Fibroblast of skin of left quadriceps (primary cell): ENCODE data around the gene MRPS27.
"Not testable (repeated sequence)": the region's sequence is repeated elsewhere in the genome, so short reads cannot be mapped to it uniquely, and the experiment has no call there.

Experiments used
- DNase-seq, 2 experiments: peaks; one replicate each; pipeline ENCODE4 v3.0.0-alpha.2; 2013; ENCODE audit warnings: low read depth in 2 of 2

The MRPS27 gene

DNA sequence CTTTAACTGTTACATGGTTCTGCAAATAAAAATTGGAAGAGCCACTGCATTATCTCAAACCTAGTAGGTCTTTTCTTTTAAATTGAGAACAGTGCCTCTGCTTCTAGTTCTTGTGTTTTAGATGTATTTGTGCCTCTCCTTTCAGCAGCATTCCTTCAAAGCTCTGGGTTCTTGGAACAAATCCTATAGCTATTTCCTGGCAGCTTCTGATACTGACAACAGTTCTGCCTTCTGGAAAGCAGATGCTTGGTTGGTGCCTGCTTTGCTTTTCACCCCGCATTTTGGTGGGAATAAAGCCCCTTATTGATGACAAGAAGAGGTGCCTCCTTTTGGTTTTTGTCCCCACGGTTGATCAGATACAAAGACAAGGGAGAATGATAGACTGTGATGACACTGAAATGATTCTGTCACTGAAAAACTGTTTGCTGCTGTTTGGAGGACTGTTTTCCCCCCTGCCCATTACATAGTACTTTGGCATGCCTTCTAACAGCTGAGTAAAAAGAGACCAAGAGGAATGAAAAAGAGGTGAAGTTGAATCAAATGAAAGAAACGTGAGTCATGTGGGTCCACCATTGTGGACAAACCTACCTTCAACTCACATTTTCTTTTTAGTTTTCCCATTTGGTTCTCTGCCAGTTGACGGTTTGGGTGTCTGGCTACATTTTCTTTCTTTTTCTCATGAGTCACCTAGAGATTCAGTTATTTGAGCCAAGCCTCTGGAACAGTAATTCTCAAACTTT, 5.7 kb upstream of the MRPS27 start:
- DNase-seq, result peak; percentile 68

DNA sequence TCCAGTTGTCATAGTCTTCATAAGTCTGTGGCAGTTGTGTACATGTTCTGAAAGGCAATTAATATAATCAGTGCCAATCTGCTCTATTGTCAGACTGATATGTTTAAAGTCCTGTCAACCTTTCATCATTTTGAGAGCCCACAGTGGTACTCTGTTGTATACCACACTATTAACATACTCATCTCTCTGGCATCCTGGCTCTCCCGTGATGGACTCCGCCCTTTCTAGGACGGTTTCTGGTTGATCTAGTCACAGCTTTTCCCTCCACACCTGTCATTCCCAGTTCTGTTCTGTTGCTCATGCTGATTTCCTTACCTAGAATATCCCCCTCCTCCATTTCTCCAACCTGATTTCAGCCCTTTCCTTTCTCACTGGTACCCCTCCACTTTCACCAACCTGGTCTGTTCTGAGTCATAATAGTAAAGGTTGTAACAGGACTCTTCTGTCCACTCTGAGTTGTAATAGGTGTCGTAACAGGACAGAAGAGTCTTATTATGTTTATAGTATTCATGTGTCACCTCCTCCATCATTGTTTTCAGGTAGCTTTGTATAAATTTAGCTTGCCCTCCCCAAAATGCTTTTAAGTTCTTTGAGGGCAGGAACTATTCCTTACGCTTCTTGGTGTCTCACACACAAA, 4.3 kb upstream of the MRPS27 start:
- DNase-seq, result no peak

DNA sequence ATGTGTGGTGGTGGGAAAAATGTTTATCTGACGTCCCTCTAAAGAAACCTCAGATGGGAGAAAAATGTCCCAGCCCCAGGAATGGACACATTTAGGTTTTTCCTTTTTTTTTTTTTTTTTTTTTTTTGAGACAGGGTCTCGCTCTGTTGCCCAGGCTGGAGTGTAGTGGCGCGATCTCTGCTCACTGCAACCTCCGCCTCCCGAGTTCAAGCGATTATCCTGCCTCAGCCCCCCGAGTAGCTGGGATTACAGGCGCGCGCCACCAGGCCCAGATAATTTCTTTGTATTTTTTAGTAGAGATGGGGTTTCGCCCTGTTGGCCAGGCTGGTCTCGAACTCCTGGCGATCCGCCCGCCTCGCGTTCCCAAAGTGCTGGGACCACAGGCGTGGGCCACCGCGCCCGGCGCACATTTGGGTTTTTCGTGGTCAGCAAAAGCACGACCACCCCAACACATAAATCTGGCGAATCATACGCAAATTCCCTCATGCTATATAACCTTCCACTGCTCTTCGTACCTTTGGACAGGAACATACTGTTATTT, 535 bp downstream of the MRPS27 start:
- DNase-seq, result not testable (repeated sequence)

DNA sequence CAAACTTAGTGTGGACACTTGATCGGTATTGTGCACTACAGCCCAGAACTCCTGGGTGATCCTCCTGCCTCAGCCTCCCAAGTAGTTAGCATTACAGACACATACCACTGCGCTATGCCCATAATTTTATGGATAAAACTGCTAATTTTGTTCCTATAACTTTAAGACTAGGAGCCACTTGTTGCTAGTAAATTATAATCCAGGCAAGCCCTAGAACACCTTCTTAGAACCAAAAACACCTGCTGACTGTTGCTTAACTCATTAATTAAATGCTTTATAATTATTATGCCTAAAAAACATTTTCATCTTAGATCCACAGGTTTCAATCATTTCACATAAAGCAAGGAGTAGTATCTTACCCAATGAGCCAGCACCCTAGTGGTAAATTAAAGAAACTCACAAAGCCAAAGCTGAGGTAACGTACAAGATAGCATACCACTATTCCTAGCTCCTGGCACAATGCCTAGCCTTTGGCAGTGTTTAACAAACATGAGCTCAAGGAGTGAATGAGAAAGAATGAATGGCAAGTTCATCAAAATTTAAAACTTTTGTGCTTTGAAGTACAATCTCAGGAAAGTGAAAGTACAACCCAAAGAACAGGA, 5.4 kb downstream of the MRPS27 start:
- DNase-seq, result peak in 1 of 2 experiments; percentile 23

- DNase-seq, result peak in 1 of 2 experiments; percentile 22
These were observed 6.9 kb downstream of the MRPS27 start for GRCh38 chr5:72313141-72313540.

DNA sequence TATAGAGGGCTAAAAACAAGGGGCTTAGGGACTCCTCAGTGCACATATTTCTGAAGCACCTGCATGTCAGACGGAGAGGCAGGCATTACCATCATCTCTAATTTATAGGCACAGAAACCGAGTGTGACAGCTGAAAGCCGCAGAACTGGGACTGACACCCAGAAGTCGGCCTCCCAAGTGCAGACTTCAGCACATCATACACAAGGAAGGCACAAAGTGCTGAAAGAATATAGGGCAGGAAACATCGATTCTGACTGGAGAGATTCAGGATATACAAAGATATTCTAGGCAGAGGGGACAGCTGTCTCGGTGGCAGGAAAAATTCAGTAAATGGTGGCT, 11.2 kb downstream of the MRPS27 start:
- no peak for DNase-seq

DNA sequence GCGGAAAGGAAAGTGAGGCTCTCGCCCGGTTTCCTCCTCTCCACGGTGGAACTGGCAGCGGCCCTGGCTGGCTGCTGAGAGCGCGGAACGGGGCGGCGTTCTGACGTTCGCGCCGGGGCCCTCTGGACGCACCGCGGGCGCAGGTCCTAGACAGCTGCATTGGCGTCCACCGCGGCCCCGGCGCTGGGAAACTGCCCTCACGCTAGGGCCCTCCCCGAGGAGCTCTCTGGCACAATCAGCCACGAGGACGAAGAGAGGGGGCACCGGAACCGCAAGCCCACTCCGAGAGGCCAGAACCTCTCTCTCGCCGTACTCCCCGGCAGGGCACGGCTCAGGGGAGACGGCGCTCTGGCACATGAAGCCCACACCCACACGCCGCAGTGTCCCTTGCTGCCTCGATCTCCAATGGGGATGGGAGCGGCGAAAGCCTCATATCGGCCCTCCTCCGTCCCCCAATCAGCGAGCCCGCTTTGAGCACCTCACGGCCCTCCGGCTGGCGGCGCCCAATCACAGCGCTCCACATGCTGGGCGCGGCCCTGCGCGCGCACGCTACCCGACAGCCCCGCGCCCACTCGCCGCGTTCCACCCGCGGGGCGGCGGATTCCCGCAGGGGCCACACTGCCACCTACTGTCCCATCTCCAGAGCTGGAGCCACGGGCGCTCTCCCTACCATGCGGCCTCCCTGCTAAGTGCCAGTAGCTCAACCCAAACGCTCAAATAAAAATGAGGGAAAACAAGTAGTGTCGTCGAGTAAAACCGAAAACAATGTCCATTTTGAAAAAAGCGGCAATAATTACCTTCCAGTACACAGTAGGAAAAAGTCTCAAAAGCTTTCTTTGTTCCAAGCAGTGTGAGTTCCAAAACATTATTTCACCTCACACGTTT, 11.8 kb downstream of the MRPS27 start:
- peak; percentile 94 to 95 for DNase-seq

GRCh38 chr5:72307573-72307967, 12.5 kb downstream of the MRPS27 start:
- DNase-seq, result no peak

DNA sequence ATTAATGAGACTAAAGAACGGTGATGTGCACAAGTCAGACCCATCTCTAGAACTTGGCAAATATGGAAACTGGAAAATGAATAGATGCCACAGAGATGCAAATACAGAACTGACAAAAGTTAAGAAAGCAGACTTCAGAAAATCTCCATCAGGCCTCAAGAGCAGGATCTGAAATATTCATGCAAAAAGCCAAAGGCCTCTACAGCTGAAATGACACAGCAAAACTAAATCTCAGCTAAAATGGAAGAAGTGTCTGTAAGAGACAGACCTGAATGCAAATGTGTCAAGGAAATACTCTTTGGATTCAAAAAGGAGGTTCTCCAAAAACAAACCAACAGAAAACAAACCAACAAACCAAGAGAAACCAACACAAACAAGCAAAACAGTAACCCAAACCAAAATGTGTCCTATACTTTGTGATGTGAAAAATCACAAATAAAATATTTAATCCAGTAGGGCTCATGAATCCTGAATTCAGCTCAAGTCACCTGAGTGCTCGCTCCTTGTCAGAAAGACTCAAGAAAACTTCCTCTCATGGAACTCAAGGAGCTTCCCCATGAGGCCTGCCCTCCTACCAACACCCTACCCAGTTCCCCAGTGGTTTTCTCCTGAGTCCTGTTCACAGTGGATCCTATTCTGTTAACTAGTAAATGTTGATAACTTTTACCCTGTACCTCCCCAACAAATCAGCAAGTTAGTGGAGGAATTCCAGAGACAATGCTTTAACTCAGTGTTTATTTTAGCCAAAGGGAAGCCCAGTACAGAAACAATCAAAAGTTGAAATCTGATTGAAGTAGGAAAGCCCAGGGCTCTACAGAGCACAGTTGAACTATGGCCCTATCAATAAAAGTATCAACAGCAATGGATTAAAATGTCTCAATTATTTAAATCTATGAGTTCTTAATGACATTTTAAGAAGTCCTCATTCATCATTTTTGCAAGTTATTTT, 14.6 kb downstream of the MRPS27 start:
- DNase-seq, result no peak

DNA sequence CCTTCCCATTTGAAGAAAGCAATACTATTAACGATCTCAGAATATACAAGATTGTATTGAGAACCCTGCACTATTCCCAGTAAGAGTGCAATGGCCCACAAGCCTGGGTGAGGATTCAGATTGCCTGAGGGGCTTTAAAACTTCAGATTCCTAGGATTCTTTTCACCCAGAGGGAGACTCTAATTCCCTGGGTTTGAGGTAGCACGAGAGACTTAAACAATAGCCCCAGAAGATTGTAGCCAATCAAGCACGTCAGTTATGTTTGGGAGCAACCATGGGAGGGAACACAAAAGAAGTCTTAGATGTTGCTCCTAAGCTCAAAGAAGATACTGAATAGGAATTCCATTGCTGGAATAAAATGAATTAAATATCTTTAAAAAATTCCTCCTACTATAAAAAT, 17.9 kb downstream of the MRPS27 start:
- DNase-seq, result no peak

GRCh38 chr5:72301557-72301956, 18.5 kb downstream of the MRPS27 start:
- no peak for DNase-seq

DNA sequence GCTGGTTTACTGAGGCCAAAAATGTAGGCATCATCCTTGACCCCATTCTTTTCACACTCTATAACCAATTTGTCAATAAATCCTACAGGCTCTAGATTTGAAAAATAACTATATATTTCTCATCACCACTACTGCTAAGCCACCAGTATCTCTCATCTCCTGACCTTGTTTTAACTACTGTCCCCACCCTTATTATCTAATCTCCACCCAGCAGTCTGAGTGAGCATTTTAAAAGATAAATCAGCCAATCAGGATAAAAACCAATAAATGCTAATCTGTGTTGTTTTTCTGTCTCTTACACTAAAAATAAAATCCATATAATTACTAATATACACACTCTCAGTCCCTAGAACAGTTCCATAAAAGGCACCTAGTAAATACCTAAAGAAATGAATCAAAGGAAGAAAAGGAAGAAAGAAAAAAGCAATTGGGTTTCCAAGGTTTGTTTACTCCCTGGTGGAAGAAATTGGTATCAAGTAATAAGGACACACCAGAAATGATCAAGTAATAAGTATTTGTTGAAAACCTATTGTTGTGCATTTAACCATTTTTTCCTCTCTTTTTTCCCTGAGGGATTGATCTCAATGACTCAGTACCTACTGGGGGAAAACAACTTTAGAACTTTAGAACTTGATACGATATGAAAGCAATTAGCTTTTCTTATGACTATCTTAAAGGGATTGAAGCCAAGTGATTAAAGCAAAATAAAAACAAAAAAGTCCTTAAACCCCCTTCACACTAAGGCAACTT, 19.3 kb downstream of the MRPS27 start:
- no peak for DNase-seq

GRCh38 chr5:72298711-72299110, 21.3 kb downstream of the MRPS27 start:
- DNase-seq, result no peak

- DNase-seq, result not testable (repeated sequence)
These were observed 21.9 kb downstream of the MRPS27 start for GRCh38 chr5:72298136-72298535.

- no peak for DNase-seq
These were observed 23.8 kb downstream of the MRPS27 start for GRCh38 chr5:72296256-72296655.

GRCh38 chr5:72295539-72295938, 24.5 kb downstream of the MRPS27 start:
- no peak for DNase-seq

DNA sequence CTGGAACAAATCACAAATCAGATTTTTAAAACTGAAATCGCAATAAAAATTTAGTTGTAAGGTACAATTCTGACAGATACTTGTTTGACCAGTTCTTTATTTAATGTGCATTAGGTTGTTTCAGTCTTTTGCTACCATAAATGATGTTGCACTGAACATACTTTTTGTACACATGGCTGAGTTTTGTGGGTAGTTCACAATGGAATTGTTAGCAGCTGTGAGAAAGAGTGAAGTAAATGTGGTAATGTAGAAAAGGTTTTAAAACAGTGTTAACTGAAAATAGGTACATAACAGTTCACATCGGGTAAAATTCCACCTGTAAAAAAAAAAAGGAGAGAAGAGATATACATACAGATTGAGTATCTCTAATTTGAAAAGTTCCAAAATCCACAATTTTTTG, 25.6 kb downstream of the MRPS27 start:
- no peak for DNase-seq

GRCh38 chr5:72293495-72294055, 26.5 kb downstream of the MRPS27 start:
- no peak for DNase-seq

DNA sequence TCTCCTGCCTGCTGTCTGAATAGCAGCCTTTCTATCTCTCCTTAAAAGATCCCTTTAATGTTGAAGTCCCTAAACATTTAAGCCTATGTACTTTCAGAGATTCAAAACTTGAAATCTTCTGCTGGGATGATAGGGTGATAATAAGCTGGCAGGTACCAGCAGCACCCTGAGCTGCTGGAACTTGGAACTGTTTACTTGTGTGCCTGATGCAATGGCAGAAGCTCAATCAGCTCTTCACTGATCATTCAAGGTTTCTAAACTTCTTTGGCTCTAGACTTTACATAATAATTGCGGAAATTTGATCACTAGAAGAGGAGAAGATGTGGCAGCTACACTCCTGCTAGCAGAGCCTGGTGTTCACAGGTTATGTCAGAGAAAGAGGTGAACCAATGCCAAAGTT, 27.6 kb downstream of the MRPS27 start:
- DNase-seq, result no peak

GRCh38 chr5:72291601-72292000, 28.4 kb downstream of the MRPS27 start:
- no peak for DNase-seq
